Measurements from ENCODE around the gene ZNF777.
"Not testable (repeated sequence)": the region's sequence is repeated elsewhere in the genome, so short reads cannot be mapped to it uniquely, and the experiment has no call there.

ZNF777 gene

GRCh38 chr7:149414171-149414570 is 46.7 kb downstream of the ZNF777 start:
- TF ChIP-seq ZFX (IDR thresholded peaks at IDR 0.05; ENCODE audit: borderline replicate concordance), result no peak
- no peak for TF ChIP-seq CTCF (IDR thresholded peaks at IDR 0.05)
- no peak overlapping the region for H3K27ac ChIP-seq

DNA sequence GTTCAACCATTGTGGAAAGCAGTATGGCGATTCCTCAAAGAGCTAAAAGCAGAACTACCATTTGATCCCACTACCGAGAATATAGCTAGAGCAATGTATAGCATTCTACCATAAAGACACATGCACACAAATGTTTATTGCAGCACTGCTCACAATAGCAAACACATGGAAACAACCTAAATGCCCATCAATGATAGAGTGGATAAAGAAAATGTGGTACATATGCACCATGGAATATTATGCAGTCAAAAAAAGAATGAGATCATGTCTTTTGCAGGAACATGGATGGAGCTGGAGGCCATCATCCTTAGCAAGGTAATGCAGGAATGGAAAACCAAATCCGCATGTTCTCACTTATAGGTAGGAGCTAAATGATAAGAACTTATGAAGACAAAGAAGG is 47.8 kb downstream of the ZNF777 start:
- not testable (repeated sequence) for H3K27ac ChIP-seq

- no peak overlapping the region for H3K27ac ChIP-seq
These were observed 51.0 kb downstream of the ZNF777 start for GRCh38 chr7:149409895-149410294.

DNA sequence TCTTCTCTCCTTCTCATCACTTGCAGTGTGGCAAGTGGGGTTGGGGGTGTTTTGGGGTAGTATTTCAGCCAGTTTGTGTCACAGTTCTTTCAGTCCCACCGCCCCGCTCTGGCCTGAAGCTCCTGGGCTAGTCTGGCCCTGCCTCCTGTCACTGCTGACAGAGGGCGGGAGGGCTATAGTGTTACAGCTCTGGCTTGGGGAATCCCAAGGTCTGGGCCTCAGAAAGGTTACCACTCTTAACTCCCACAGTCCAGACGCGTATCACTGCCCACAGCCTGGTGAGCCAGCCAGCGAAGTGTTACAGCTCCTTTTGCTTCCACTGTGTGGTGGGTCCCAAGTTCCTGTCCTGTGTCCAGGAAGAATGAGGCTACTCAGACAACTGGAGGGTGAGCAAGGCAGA is 56.0 kb downstream of the ZNF777 start:
- no peak overlapping the region for H3K27ac ChIP-seq
- TF ChIP-seq ZFX (IDR thresholded peaks at IDR 0.05; ENCODE audit: borderline replicate concordance) (no peak), CTCF (IDR thresholded peaks at IDR 0.05) (no peak)

More at GRCh38 chr7:149409895-149410294, 51.0 kb downstream of the ZNF777 start:
- TF ChIP-seq ZFX (IDR thresholded peaks at IDR 0.05; ENCODE audit: borderline replicate concordance), result no peak
- no peak for TF ChIP-seq CTCF (IDR thresholded peaks at IDR 0.05)

- H3K27ac ChIP-seq, result no peak overlapping the region
- TF ChIP-seq ZFX (IDR thresholded peaks at IDR 0.05; ENCODE audit: borderline replicate concordance), result no peak
- TF ChIP-seq CTCF (IDR thresholded peaks at IDR 0.05), result no peak
These were observed 56.5 kb downstream of the ZNF777 start for GRCh38 chr7:149404396-149404795.

- TF ChIP-seq CTCF (IDR thresholded peaks at IDR 0.05) (no peak), ZFX (IDR thresholded peaks at IDR 0.05; ENCODE audit: borderline replicate concordance) (no peak)
- no peak overlapping the region for H3K27ac ChIP-seq
These were observed 62.6 kb downstream of the ZNF777 start for GRCh38 chr7:149398195-149398820.

DNA sequence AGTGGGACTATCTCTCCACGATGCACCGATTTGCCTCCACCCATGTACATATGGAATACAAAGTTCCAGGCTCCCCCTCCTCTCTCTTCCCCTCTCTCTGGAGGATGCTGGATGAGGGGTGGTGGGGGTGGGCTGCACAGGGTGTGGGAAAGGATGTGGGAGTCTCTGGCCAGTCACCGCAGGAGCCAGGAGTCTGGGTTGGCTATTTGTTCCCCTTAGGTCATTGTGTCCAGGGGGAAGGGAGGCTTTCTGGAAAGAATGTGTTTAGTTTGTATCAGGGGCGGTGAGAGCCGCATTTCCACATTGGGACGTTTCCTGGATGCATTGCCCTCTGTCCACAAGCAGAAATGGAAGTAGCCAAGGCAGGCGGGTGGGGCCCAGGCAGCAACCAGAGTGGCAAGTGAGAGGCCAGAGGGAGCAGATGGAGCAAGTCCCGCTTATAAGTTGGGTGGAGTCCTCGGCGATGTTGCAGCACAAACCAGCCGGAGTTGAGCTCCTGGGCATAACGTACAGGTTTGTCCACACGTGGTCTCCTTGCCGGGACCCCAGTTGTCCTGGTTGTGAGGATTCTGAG is 63.3 kb downstream of the ZNF777 start:
- TF ChIP-seq ZFX (IDR thresholded peaks at IDR 0.05; ENCODE audit: borderline replicate concordance) (no peak), CTCF (IDR thresholded peaks at IDR 0.05) (no peak)

DNA sequence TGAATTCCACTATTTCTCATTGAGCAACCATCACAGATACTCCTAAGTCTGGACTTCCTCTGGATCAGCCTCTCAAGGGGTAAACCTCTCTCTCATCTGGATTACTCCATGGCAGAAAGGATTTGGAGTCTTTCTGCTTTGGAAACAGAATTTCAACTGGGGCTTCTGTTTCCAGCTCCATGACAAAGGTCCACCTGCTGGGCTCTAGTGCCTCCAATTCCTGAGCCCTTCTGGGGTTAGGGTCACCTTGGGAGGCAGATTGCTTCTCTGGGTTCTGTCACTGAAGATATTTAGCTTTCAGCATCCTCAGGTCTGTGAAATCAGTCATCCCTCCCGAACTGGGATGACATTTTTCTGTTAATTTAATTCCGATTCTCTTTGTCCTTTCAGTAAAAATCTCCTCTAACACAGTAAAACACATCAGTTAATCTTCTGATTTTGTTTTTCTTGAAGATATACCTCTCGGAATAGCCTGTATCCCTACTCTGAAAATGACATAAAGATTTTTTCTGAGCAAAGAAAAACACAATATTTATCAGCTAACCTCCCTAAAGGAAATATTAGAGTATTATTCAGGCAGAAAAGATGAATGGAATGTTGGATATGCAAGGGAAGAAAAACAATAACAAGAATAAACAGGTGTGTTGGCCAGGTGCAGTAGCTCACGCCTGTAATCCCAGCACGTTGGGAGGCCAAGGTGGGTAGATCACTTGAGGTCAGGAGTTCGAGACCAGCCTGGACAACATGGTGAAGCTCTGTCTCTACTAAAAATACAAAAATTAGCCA is 72.1 kb downstream of the ZNF777 start:
- H3K27ac ChIP-seq, result not testable (repeated sequence)

More for the DNA sequence above, 63.3 kb downstream of the ZNF777 start:
- H3K27ac ChIP-seq, result no peak overlapping the region

DNA sequence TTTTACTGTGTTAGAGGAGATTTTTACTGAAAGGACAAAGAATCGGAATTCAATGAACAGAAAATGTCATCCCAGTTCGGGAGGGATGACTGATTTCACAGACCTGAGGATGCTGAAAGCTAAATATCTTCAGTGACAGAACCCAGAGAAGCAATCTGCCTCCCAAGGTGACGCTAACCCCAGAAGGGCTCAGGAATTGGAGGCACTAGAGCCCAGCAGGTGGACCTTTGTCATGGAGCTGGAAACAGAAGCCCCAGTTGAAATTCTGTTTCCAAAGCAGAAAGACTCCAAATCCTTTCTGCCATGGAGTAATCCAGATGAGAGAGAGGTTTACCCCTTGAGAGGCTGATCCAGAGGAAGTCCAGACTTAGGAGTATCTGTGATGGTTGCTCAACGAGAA is 74.3 kb downstream of the ZNF777 start:
- not testable (repeated sequence) for H3K27ac ChIP-seq

Data from 22Rv1 (cell line).